OCI-LY7 (cell line): ENCODE results near the gene ULBP1.

Source experiments
- EZH2phosphoT487 ChIP-seq: fragments of 200-600 bp; sonication (generic); IDR thresholded peaks from 2 replicates; pipeline ENCODE4 v1.6.1; 2018; ENCODE audit warnings: low read depth, borderline replicate concordance, mild to moderate bottlenecking, mixed run types, antibody characterized with exemption, low read length, moderate library complexity, mixed read lengths
- TF ChIP-seq, protein P1 (sequence below): fragments of 200-600 bp; sonication (generic); conservative IDR thresholded peaks from 2 replicates; pipeline ENCODE4 v1.5.1; 2014; ENCODE audit warnings: mild to moderate bottlenecking, antibody characterized with exemption, low read length, moderate library complexity, mixed read lengths

GRCh38 chr6:149995971-149996370 lies 32.2 kb downstream of the ULBP1 start:
- no peak for TF ChIP-seq EZH2phosphoT487
- TF ChIP-seq, protein P1, sequence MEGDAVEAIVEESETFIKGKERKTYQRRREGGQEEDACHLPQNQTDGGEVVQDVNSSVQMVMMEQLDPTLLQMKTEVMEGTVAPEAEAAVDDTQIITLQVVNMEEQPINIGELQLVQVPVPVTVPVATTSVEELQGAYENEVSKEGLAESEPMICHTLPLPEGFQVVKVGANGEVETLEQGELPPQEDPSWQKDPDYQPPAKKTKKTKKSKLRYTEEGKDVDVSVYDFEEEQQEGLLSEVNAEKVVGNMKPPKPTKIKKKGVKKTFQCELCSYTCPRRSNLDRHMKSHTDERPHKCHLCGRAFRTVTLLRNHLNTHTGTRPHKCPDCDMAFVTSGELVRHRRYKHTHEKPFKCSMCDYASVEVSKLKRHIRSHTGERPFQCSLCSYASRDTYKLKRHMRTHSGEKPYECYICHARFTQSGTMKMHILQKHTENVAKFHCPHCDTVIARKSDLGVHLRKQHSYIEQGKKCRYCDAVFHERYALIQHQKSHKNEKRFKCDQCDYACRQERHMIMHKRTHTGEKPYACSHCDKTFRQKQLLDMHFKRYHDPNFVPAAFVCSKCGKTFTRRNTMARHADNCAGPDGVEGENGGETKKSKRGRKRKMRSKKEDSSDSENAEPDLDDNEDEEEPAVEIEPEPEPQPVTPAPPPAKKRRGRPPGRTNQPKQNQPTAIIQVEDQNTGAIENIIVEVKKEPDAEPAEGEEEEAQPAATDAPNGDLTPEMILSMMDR, result no peak
